Stimulated activated naive B cell treated with anti-CD40 and anti-IgM and Interleukin-4, amounts not matched to agents 10 μg/mL and 1 μg/mL and 100 μg/mL, for 72 hours (primary cell): ENCODE data around the gene EHMT1.

ENCODE experiments used
- ATAC-seq, 2 donors: fragments of 150-1000 bp; cut with Tn5 transposase; replicated peaks; 2 replicates each; pipeline ENCODE4 v1.10.0; 2021; ENCODE audit warnings: moderate library complexity in 1 of 2
- DNase-seq: peaks from one replicate; pipeline ENCODE4 v3.0.0; 2021
- H3K27ac Mint-ChIP-seq: one replicate; pipeline ENCODE4 v1.8.0; 2022; ENCODE audit warnings: mild to moderate bottlenecking, mixed read lengths
- H3K27me3 Mint-ChIP-seq, 2 donors: one replicate each; pipeline ENCODE4 v1.8.0; 2022; ENCODE audit warnings: mixed read lengths in 2 of 2
- H3K36me3 Mint-ChIP-seq, 2 donors: one replicate each; pipeline ENCODE4 v1.8.0; 2022; ENCODE audit warnings: mixed read lengths in 2 of 2, mild to moderate bottlenecking in 1 of 2
- H3K4me1 Mint-ChIP-seq, 2 donors: one replicate each; pipeline ENCODE4 v1.8.0; 2022; ENCODE audit warnings: mixed read lengths in 2 of 2, mild to moderate bottlenecking in 1 of 2
- H3K4me3 Mint-ChIP-seq, 2 donors: one replicate each; pipeline ENCODE4 v1.8.0; 2022; ENCODE audit warnings: mild to moderate bottlenecking in 2 of 2, mixed read lengths in 2 of 2, moderate library complexity in 1 of 2
- H3K9me3 Mint-ChIP-seq, 2 donors: one replicate each; pipeline ENCODE4 v1.8.0; 2022; ENCODE audit warnings: mixed read lengths in 2 of 2, mild to moderate bottlenecking in 1 of 2

Gene EHMT1

DNA sequence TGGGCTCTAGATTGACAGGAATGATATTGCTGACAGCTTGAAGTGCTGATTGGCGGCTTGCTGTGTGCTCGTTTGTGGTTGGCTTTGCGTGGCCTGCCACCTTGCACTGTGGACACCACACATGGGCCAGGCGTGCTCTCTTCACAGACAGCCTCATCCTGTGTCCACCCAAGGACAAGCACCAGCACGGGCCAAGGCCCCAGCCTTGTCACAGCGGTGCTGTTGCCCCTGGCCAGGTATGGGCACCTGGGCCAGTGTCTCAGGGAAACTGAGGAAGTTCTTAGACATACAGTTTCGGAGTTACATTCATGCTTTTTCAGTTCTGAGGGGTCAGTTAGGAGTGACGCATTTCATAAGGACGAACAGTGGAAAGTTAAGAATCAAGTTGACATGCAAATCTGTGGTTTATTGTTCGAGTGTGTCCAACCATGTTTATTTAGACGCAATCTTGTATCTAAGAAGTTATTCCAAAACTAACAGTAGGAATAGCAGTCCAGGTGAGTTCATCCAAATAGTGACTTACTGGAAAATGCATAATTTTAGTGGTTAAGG, 125.9 kb downstream of the EHMT1 start:
- ATAC-seq = peak; percentile 50 to 61
- H3K27ac Mint-ChIP-seq = peak overlapping the region; percentile 99
- peak overlapping the region; percentile 56 to 57 for H3K4me3 Mint-ChIP-seq

GRCh38 chr9:137745541-137745991, 126.8 kb downstream of the EHMT1 start:
- Mint-ChIP-seq H3K4me1 (peaks cover 28 to 70% of the 10 kb centered on the region in 2 donors), H3K36me3 (peaks cover 54 to 71% of the 10 kb centered on the region in 2 donors), H3K27ac (peak overlapping the region; percentile 95), H3K9me3 (no peaks in the 10 kb centered on the region), H3K27me3 (no peaks in the 10 kb centered on the region), H3K4me3 (peak overlapping the region; percentile 52 to 57)
- peak; percentile 70 for DNase-seq
- peak; percentile 95 to 96 for ATAC-seq

More for the DNA sequence above, 125.9 kb downstream of the EHMT1 start:
- peak; percentile 21 for DNase-seq
- H3K4me1 Mint-ChIP-seq = peaks cover 34 to 78% of the 10 kb centered on the region in 2 donors
- no peaks in the 10 kb centered on the region for H3K9me3 Mint-ChIP-seq
- H3K36me3 Mint-ChIP-seq = peaks cover 58 to 74% of the 10 kb centered on the region in 2 donors
- no peaks in the 10 kb centered on the region for H3K27me3 Mint-ChIP-seq

DNA sequence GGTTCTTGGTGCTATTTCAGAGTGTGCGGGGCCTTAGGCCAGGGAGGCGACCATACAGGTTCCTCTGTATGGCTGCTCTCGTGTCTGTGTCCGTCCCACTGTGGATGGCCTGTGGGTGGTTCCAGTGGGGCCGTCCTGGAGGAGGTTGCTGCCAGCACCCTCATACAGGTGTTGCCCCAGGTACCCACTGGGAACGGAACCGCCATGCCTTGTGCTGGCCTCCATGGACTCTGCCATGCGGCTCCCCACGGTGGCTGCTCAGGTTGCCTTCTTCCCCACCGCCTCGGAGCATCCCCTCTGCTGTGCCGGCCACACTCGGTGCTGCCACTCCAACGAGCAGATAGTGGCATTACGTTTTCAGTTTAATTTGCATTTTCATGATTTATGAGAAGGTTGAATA, 129.5 kb downstream of the EHMT1 start:
- peaks cover 34 to 63% of the 10 kb centered on the region in 2 donors for H3K4me1 Mint-ChIP-seq
- H3K36me3 Mint-ChIP-seq = peaks cover 59 to 76% of the 10 kb centered on the region in 2 donors
- no peak overlapping the region for H3K27ac Mint-ChIP-seq
- ATAC-seq = no peak
- no peak overlapping the region for H3K4me3 Mint-ChIP-seq
- DNase-seq = no peak
- H3K27me3 Mint-ChIP-seq = no peaks in the 10 kb centered on the region
- no peaks in the 10 kb centered on the region for H3K9me3 Mint-ChIP-seq

DNA sequence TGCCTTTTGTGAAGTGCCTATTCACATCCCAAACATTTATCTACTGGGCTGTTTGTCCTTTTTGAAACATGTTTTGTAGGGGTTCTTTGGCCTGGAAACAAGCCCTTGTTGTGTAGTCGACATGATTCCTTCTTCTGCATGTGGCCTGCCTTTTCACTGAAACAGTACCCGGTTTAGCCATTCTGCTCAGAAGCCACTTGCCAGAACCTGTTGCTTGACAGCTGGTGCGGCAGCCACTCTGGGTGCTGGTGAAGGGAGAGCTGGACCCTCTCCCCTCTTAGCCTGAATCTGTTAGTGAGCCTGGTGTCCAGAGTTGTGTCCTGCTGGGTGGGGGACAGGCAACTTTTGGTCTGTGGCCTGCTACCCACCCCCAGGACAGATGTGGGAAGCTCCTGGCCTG, 129.9 kb downstream of the EHMT1 start:
- Mint-ChIP-seq H3K27ac (no peak overlapping the region), H3K4me3 (no peak overlapping the region), H3K27me3 (no peaks in the 10 kb centered on the region), H3K4me1 (peaks cover 32 to 61% of the 10 kb centered on the region in 2 donors), H3K36me3 (peaks cover 58 to 74% of the 10 kb centered on the region in 2 donors), H3K9me3 (no peaks in the 10 kb centered on the region)
- no peak for ATAC-seq
- DNase-seq = no peak

DNA sequence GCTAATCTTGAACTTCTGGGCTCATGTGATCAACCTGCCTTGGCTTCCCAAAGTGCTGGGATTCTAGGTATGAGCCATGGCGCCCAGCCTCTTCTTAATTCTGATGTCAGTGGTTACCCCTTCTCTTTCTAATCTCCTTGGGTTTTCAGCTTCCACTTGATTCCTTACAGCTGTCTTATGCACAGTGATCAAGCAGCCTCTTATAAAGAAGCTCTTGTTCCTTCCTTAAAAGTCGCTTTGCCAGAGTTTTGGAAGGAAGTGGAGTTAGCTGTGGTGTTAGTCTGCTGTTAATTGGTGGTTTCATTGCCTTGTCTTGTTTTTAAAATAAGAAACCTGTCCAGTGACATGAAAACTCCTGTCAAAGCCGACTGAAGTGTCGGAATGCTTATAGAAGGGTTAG, 130.7 kb downstream of the EHMT1 start:
- ATAC-seq (no peak), DNase-seq (no peak)
- Mint-ChIP-seq H3K27me3 (no peaks in the 10 kb centered on the region), H3K4me3 (no peak overlapping the region), H3K36me3 (peaks cover 56 to 72% of the 10 kb centered on the region in 2 donors), H3K9me3 (no peaks in the 10 kb centered on the region), H3K4me1 (peaks cover 31 to 58% of the 10 kb centered on the region in 2 donors), H3K27ac (no peak overlapping the region)

GRCh38 chr9:137750007-137750406, 131.2 kb downstream of the EHMT1 start:
- Mint-ChIP-seq H3K27me3 (no peaks in the 10 kb centered on the region), H3K36me3 (peaks cover 58 to 73% of the 10 kb centered on the region in 2 donors), H3K4me3 (no peak overlapping the region), H3K9me3 (peaks cover 0 to under 1% of the 10 kb centered on the region in 2 donors), H3K4me1 (peaks cover 27 to 56% of the 10 kb centered on the region in 2 donors), H3K27ac (no peak overlapping the region)
- no peak for DNase-seq
- ATAC-seq = no peak

DNA sequence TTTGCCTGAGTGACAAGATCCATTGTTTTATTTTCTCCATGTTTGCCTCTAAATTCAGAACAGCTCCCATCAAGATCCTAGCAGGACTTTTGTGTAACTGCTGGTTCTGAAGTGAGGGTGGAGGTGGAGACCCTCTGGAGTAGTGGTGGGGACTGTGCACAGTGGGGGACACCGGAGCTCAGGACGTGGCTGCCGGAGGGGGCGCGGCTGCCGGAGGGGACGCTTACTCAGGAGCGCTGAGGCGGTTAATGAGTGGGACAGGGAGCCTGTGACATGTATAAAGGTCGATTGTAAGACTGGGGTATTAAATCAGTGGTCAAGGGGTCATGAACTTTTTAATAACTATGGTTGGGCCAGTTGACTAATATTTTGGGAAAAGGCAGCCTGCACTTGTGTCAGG, 131.8 kb downstream of the EHMT1 start:
- peak overlapping the region; percentile 62 for H3K27ac Mint-ChIP-seq
- H3K4me3 Mint-ChIP-seq = no peak overlapping the region
- DNase-seq = no peak
- peaks cover 24 to 54% of the 10 kb centered on the region in 2 donors for H3K4me1 Mint-ChIP-seq
- no peaks in the 10 kb centered on the region for H3K27me3 Mint-ChIP-seq
- no peak for ATAC-seq
- peaks cover 4% of the 10 kb centered on the region in 2 donors for H3K9me3 Mint-ChIP-seq
- H3K36me3 Mint-ChIP-seq = peaks cover 64 to 76% of the 10 kb centered on the region in 2 donors

- Mint-ChIP-seq H3K27me3 (no peaks in the 10 kb centered on the region), H3K4me3 (no peak overlapping the region), H3K4me1 (peaks cover 24 to 53% of the 10 kb centered on the region in 2 donors), H3K9me3 (peaks cover 7 to 9% of the 10 kb centered on the region in 2 donors), H3K36me3 (peaks cover 68 to 79% of the 10 kb centered on the region in 2 donors), H3K27ac (peak overlapping the region; percentile 79)
- ATAC-seq (no peak), DNase-seq (no peak)
These were observed 132.8 kb downstream of the EHMT1 start for GRCh38 chr9:137751616-137752015.

- DNase-seq = no peak
- Mint-ChIP-seq H3K4me3 (peak overlapping the region in 1 of 2 donors; percentile 55), H3K27ac (peak overlapping the region; percentile 82), H3K9me3 (peaks cover 7 to 9% of the 10 kb centered on the region in 2 donors), H3K36me3 (peaks cover 70 to 83% of the 10 kb centered on the region in 2 donors), H3K27me3 (no peaks in the 10 kb centered on the region), H3K4me1 (peaks cover 28 to 53% of the 10 kb centered on the region in 2 donors)
- no peak for ATAC-seq
These were observed 133.6 kb downstream of the EHMT1 start for GRCh38 chr9:137752426-137752825.

- H3K9me3 Mint-ChIP-seq = peaks cover 7 to 12% of the 10 kb centered on the region in 2 donors
- peaks cover 77 to 85% of the 10 kb centered on the region in 2 donors for H3K36me3 Mint-ChIP-seq
- peaks cover 36 to 57% of the 10 kb centered on the region in 2 donors for H3K4me1 Mint-ChIP-seq
- peak overlapping the region; percentile 86 for H3K27ac Mint-ChIP-seq
- DNase-seq (no peak), ATAC-seq (no peak)
- H3K4me3 Mint-ChIP-seq = peak overlapping the region in 1 of 2 donors; percentile 55
- no peaks in the 10 kb centered on the region for H3K27me3 Mint-ChIP-seq
These were observed 134.5 kb downstream of the EHMT1 start for GRCh38 chr9:137753192-137753765.

DNA sequence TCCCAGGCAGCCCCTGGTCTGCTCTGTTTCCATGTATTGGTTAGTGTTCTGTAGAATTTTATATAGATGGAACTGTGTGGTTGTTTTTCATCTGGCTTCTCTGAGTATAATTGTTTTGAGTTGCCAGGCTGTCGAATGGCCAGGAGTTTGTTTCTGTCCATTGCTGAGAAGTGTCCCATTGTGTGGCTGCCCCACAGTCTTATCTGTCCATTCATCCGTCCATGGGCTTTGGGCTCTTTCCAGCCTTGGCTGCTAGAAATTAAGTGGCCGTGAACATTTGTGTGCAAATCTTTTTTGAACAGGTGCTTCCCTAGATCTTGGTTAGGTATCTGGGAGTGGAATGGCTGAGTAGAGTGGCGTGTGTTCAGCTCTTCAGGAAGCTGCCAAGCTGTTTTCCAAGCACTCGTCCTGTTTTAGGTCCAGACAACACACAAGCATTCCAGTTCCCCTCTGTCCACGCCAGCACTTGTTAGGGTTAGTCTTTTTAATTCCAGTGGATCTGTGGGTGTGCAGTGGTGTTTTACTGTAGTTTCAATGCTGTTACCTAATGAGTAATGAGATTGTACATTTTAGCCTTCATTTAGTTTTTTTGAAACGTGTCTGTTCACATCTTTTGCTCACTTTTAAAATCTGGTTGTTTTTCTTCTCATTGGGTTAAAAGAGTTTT, 136.6 kb downstream of the EHMT1 start:
- H3K9me3 Mint-ChIP-seq = peaks cover 16 to 21% of the 10 kb centered on the region in 2 donors

DNA sequence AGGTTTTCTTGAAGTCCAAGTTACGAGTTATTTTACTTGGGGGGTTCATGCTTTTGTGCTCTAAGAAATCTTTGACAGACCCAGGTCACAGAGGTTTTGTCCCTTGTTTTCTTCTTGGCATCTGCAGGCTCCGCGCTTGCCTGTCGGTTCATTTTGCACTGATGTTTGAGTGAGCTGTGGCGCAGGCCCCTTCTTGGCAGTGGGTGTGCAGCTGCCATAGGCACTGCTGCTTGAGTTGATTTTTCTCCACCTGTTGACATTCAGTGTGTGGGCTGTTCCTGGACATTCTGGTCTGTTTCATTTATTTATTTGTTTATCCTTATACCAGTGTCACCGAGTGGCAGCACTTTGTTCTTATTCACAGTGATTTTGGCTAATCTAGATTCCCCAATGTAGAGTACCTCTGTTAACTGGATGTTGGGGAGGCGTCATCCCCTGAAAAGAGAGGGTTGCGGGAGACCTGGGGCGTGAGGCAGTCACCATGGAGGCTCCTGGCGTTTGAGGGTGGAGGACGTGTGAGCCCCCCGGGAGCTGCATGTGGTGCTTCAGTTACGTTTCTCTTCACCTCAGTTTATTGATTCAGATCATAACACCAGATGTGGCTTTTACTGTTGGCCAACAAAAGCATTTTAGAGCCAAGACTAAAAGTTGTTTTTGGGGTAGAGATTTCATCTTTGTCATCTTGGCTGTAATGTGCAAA, 137.4 kb downstream of the EHMT1 start:
- Mint-ChIP-seq H3K27me3 (no peaks in the 10 kb centered on the region), H3K4me3 (peak overlapping the region in 1 of 2 donors; percentile 2), H3K4me1 (peaks cover 56 to 74% of the 10 kb centered on the region in 2 donors), H3K36me3 (peaks cover 82 to 88% of the 10 kb centered on the region in 2 donors), H3K9me3 (peaks cover 16 to 21% of the 10 kb centered on the region in 2 donors), H3K27ac (peak overlapping the region; percentile 92)
- ATAC-seq (no peak), DNase-seq (no peak)

More for the DNA sequence above, 136.6 kb downstream of the EHMT1 start:
- Mint-ChIP-seq H3K4me3 (no peak overlapping the region), H3K4me1 (peaks cover 53 to 66% of the 10 kb centered on the region in 2 donors), H3K27ac (peak overlapping the region; percentile 92), H3K27me3 (no peaks in the 10 kb centered on the region), H3K36me3 (peaks cover 82 to 89% of the 10 kb centered on the region in 2 donors)
- DNase-seq (no peak), ATAC-seq (no peak)

DNA sequence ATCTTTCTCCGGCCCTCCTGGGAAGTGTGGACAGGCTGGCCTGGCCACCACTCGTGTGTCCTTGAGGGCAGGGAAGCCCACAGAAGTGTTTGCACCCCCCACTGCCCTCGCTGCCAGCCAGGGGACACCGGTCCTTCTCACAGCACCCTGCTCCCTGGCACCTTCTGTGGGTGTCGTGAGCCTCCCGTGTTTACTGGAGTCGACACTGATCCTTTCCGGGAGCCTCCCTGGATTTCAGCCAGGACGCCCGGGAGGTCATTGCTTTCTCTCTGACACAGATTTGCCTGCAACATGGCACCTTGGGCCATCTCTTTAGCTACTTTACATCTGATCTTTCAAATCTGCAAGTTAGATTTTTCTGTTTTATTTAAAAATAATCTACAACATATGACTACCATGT, 138.3 kb downstream of the EHMT1 start:
- no peaks in the 10 kb centered on the region for H3K27me3 Mint-ChIP-seq
- H3K4me3 Mint-ChIP-seq = no peak overlapping the region
- peak overlapping the region; percentile 100 for H3K27ac Mint-ChIP-seq
- peaks cover 57 to 81% of the 10 kb centered on the region in 2 donors for H3K4me1 Mint-ChIP-seq
- ATAC-seq = no peak
- DNase-seq = no peak
- H3K36me3 Mint-ChIP-seq = peaks cover 81 to 88% of the 10 kb centered on the region in 2 donors
- peaks cover 19 to 21% of the 10 kb centered on the region in 2 donors for H3K9me3 Mint-ChIP-seq

- peaks cover 81 to 88% of the 10 kb centered on the region in 2 donors for H3K36me3 Mint-ChIP-seq
These were observed 138.8 kb downstream of the EHMT1 start for GRCh38 chr9:137757613-137758029.

More at GRCh38 chr9:137757613-137758029, 138.8 kb downstream of the EHMT1 start:
- H3K4me1 Mint-ChIP-seq = peaks cover 57 to 84% of the 10 kb centered on the region in 2 donors
- H3K27me3 Mint-ChIP-seq = no peaks in the 10 kb centered on the region
- ATAC-seq (peak; percentile 48 to 60), DNase-seq (peak; percentile 66)
- H3K9me3 Mint-ChIP-seq = peaks cover 19 to 23% of the 10 kb centered on the region in 2 donors
- peak overlapping the region; percentile 62 to 64 for H3K4me3 Mint-ChIP-seq
- H3K27ac Mint-ChIP-seq = peak overlapping the region; percentile 100
